Measurements from ENCODE around the gene PHF14. TPM values are rescaled to one million over a fixed set of nuclear protein-coding genes. Genes with fewer than 3 reads are reported as not detected.

PHF14 gene
- total RNA-seq, 1 experiment from 2014 or later = 40.2 TPM

- Mint-ChIP-seq H3K27ac (ENCODE audit: unreplicated experiment) (no peak overlapping the region), H3K36me3 (ENCODE audit: insufficient read depth, unreplicated experiment) (no peaks in the 10 kb centered on the region), H3K27me3 (ENCODE audit: unreplicated experiment) (no peaks in the 10 kb centered on the region), H3K4me1 (ENCODE audit: low read depth, unreplicated experiment) (no peaks in the 10 kb centered on the region), H3K9me3 (ENCODE audit: low read depth, unreplicated experiment) (no peaks in the 10 kb centered on the region), H3K4me3 (ENCODE audit: low read depth, unreplicated experiment) (no peak overlapping the region)
- DNase-seq = no peak
- CTCF ChIA-PET = no interaction called here
- intact Hi-C loops (cut with micrococcal nuclease; ENCODE audit: unreplicated experiment) = loop anchor here (2.0 kb wide), 1 partner anchor 14 kb away; no protein-coding TSS in a partner anchor
- BruUV-seq (replicated peaks) = no TSS peak
- TF ChIP-seq, protein P1, sequence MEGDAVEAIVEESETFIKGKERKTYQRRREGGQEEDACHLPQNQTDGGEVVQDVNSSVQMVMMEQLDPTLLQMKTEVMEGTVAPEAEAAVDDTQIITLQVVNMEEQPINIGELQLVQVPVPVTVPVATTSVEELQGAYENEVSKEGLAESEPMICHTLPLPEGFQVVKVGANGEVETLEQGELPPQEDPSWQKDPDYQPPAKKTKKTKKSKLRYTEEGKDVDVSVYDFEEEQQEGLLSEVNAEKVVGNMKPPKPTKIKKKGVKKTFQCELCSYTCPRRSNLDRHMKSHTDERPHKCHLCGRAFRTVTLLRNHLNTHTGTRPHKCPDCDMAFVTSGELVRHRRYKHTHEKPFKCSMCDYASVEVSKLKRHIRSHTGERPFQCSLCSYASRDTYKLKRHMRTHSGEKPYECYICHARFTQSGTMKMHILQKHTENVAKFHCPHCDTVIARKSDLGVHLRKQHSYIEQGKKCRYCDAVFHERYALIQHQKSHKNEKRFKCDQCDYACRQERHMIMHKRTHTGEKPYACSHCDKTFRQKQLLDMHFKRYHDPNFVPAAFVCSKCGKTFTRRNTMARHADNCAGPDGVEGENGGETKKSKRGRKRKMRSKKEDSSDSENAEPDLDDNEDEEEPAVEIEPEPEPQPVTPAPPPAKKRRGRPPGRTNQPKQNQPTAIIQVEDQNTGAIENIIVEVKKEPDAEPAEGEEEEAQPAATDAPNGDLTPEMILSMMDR (IDR thresholded peaks at IDR 0.05; ENCODE audit: unreplicated experiment) = no peak
Observed at GRCh38 chr7:11005202-11005601, 31.5 kb downstream of the PHF14 start.

DNA sequence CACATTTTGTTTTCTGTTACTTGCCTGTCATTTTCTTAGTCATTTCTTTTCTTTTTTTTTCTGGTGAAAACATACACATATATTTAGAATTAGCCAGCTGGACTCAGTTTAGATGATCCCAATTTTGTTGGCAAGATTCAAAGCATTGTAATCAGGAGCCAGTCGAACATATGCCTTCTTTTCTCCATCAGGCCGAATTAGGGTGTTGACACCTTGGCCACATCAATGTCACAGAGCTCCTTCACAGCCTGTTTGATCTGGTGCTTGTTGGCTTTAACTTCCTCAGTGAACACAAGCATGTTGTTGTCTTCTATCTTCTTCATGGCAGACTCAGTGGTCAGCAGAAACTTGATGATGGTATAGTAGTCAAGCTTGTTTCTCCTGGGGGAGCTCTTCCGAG, 32.6 kb downstream of the PHF14 start:
- H3K27me3 Mint-ChIP-seq (ENCODE audit: unreplicated experiment) = no peaks in the 10 kb centered on the region
- DNase-seq = no peak
- H3K27ac Mint-ChIP-seq (ENCODE audit: unreplicated experiment) = no peak overlapping the region
- no peaks in the 10 kb centered on the region for H3K9me3 Mint-ChIP-seq (ENCODE audit: low read depth, unreplicated experiment)
- no peaks in the 10 kb centered on the region for H3K4me1 Mint-ChIP-seq (ENCODE audit: low read depth, unreplicated experiment)
- no peaks in the 10 kb centered on the region for H3K36me3 Mint-ChIP-seq (ENCODE audit: insufficient read depth, unreplicated experiment)
- BruUV-seq (replicated peaks) = no TSS peak
- intact Hi-C loops (cut with micrococcal nuclease; ENCODE audit: unreplicated experiment) = no loop called here
- TF ChIP-seq, protein P1 (IDR thresholded peaks at IDR 0.05; ENCODE audit: unreplicated experiment) = no peak
- CTCF ChIA-PET = no interaction called here
- no peak overlapping the region for H3K4me3 Mint-ChIP-seq (ENCODE audit: low read depth, unreplicated experiment)

GRCh38 chr7:11009631-11010030, 36.0 kb downstream of the PHF14 start:
- Mint-ChIP-seq H3K27ac (ENCODE audit: unreplicated experiment) (no peak overlapping the region), H3K9me3 (ENCODE audit: low read depth, unreplicated experiment) (no peaks in the 10 kb centered on the region), H3K4me3 (ENCODE audit: low read depth, unreplicated experiment) (no peak overlapping the region), H3K27me3 (ENCODE audit: unreplicated experiment) (no peaks in the 10 kb centered on the region), H3K4me1 (ENCODE audit: low read depth, unreplicated experiment) (no peaks in the 10 kb centered on the region), H3K36me3 (ENCODE audit: insufficient read depth, unreplicated experiment) (no peaks in the 10 kb centered on the region)
- no peak for DNase-seq
- no TSS peak for BruUV-seq (replicated peaks)
- TF ChIP-seq, protein P1 (IDR thresholded peaks at IDR 0.05; ENCODE audit: unreplicated experiment) = no peak
- intact Hi-C loops (cut with micrococcal nuclease; ENCODE audit: unreplicated experiment) = no loop called here
- CTCF ChIA-PET = no interaction called here

- TF ChIP-seq, protein P1 (IDR thresholded peaks at IDR 0.05; ENCODE audit: unreplicated experiment) = no peak
- no TSS peak for BruUV-seq (replicated peaks)
- Mint-ChIP-seq H3K27me3 (ENCODE audit: unreplicated experiment) (no peaks in the 10 kb centered on the region), H3K36me3 (ENCODE audit: insufficient read depth, unreplicated experiment) (peaks cover 14% of the 10 kb centered on the region), H3K27ac (ENCODE audit: unreplicated experiment) (no peak overlapping the region), H3K9me3 (ENCODE audit: low read depth, unreplicated experiment) (peaks cover 4% of the 10 kb centered on the region), H3K4me3 (ENCODE audit: low read depth, unreplicated experiment) (no peak overlapping the region), H3K4me1 (ENCODE audit: low read depth, unreplicated experiment) (no peaks in the 10 kb centered on the region)
- intact Hi-C loops (cut with micrococcal nuclease; ENCODE audit: unreplicated experiment) = no loop called here
- no peak for DNase-seq
- CTCF ChIA-PET = no interaction called here
Observed at GRCh38 chr7:11021468-11021867, 47.8 kb downstream of the PHF14 start.

All from Calu3 (cell line).